ENCODE measurements around the gene NAXD. TPM values are rescaled to one million over a fixed set of nuclear protein-coding genes. Genes with fewer than 3 reads are reported as not detected.

Gene NAXD
- total RNA-seq, 1 experiment from 2014 or later, result 27.7 TPM

- POLR2A ChIA-PET, result interaction anchor here (0.6 to 0.9 kb wide), 4 partner anchors 9 to 35 kb away, joined by 3 read pairs; no protein-coding TSS in a partner anchor
Measured at GRCh38 chr13:110648146-110648819, 32.9 kb downstream of the NAXD start.

GRCh38 chr13:110648848-110649421 is 33.6 kb downstream of the NAXD start:
- Mint-ChIP-seq H3K27ac (ENCODE audit: low read depth, unreplicated experiment) (no peak overlapping the region), H3K4me1 (ENCODE audit: insufficient read depth, unreplicated experiment) (no peaks in the 10 kb centered on the region), H3K27me3 (ENCODE audit: insufficient read depth, unreplicated experiment) (no peaks in the 10 kb centered on the region), H3K9me3 (ENCODE audit: unreplicated experiment) (no peaks in the 10 kb centered on the region), H3K36me3 (ENCODE audit: insufficient read depth, unreplicated experiment) (peaks cover 67% of the 10 kb centered on the region), H3K4me3 (ENCODE audit: unreplicated experiment) (no peak overlapping the region)
- ChIA-PET CTCF (no interaction called here), POLR2A (interaction anchor here (0.6 to 0.9 kb wide), 3 partner anchors 9 to 34 kb away, joined by 3 read pairs; partner anchors contain the start of gene NAXD)
- intact Hi-C loops (cut with micrococcal nuclease), result no loop called here
- no peak for DNase-seq (ENCODE audit: unreplicated experiment)
- BruUV-seq (replicated peaks), result no TSS peak
- TF ChIP-seq CTCF (IDR thresholded peaks at IDR 0.05; ENCODE audit: unreplicated experiment), result no peak

More at GRCh38 chr13:110648146-110648819, 32.9 kb downstream of the NAXD start:
- H3K4me1 Mint-ChIP-seq (ENCODE audit: insufficient read depth, unreplicated experiment), result no peaks in the 10 kb centered on the region
- H3K36me3 Mint-ChIP-seq (ENCODE audit: insufficient read depth, unreplicated experiment), result peaks cover 67% of the 10 kb centered on the region
- intact Hi-C loops (cut with micrococcal nuclease), result no loop called here
- H3K27ac Mint-ChIP-seq (ENCODE audit: low read depth, unreplicated experiment), result no peak overlapping the region
- no peak overlapping the region for H3K4me3 Mint-ChIP-seq (ENCODE audit: unreplicated experiment)
- CTCF ChIA-PET, result no interaction called here
- H3K27me3 Mint-ChIP-seq (ENCODE audit: insufficient read depth, unreplicated experiment), result no peaks in the 10 kb centered on the region
- DNase-seq (ENCODE audit: unreplicated experiment), result no peak
- no peak for TF ChIP-seq CTCF (IDR thresholded peaks at IDR 0.05; ENCODE audit: unreplicated experiment)
- BruUV-seq (replicated peaks), result no TSS peak
- H3K9me3 Mint-ChIP-seq (ENCODE audit: unreplicated experiment), result no peaks in the 10 kb centered on the region

- ChIA-PET CTCF (interaction anchor here (1.1 kb wide), 1 partner anchor 194 kb away, joined by 3 read pairs; no protein-coding TSS in a partner anchor), POLR2A (interaction anchor here (0.9 to 1.5 kb wide), 2 partner anchors 9 to 34 kb away, joined by 3 read pairs; partner anchors contain the start of gene NAXD)
- no TSS peak for BruUV-seq (replicated peaks)
- Mint-ChIP-seq H3K4me1 (ENCODE audit: insufficient read depth, unreplicated experiment) (no peaks in the 10 kb centered on the region), H3K9me3 (ENCODE audit: unreplicated experiment) (no peaks in the 10 kb centered on the region), H3K4me3 (ENCODE audit: unreplicated experiment) (no peak overlapping the region), H3K27ac (ENCODE audit: low read depth, unreplicated experiment) (no peak overlapping the region), H3K27me3 (ENCODE audit: insufficient read depth, unreplicated experiment) (no peaks in the 10 kb centered on the region), H3K36me3 (ENCODE audit: insufficient read depth, unreplicated experiment) (peaks cover 62% of the 10 kb centered on the region)
- intact Hi-C loops (cut with micrococcal nuclease), result no loop called here
- TF ChIP-seq CTCF (IDR thresholded peaks at IDR 0.05; ENCODE audit: unreplicated experiment), result no peak
- no peak for DNase-seq (ENCODE audit: unreplicated experiment)
Measured at GRCh38 chr13:110649551-110649950, 34.2 kb downstream of the NAXD start.

- DNase-seq (ENCODE audit: unreplicated experiment), result no peak
- ChIA-PET CTCF (interaction anchor here (1.1 kb wide), 1 partner anchor 195 kb away, joined by 3 read pairs; no protein-coding TSS in a partner anchor), POLR2A (interaction anchor here (1.5 kb wide), 1 partner anchor 10 kb away, joined by 3 read pairs; no protein-coding TSS in a partner anchor)
- TF ChIP-seq CTCF (IDR thresholded peaks at IDR 0.05; ENCODE audit: unreplicated experiment), result no peak
- Mint-ChIP-seq H3K36me3 (ENCODE audit: insufficient read depth, unreplicated experiment) (peaks cover 70% of the 10 kb centered on the region), H3K4me3 (ENCODE audit: unreplicated experiment) (no peak overlapping the region), H3K4me1 (ENCODE audit: insufficient read depth, unreplicated experiment) (no peaks in the 10 kb centered on the region), H3K27ac (ENCODE audit: low read depth, unreplicated experiment) (no peak overlapping the region), H3K9me3 (ENCODE audit: unreplicated experiment) (no peaks in the 10 kb centered on the region), H3K27me3 (ENCODE audit: insufficient read depth, unreplicated experiment) (no peaks in the 10 kb centered on the region)
- BruUV-seq (replicated peaks), result no TSS peak
- intact Hi-C loops (cut with micrococcal nuclease), result no loop called here
Measured at GRCh38 chr13:110650436-110650835, 35.1 kb downstream of the NAXD start.

All from MCF 10A (cell line).